Measurements from ENCODE around the gene RPS21. TPM values are rescaled to one million over a fixed set of nuclear protein-coding genes. Genes with fewer than 3 reads are reported as not detected.

RPS21 gene
- polyA plus RNA-seq, 1 donor from 2014 or later = 1,633 TPM

- Histone ChIP-seq H3K9ac (ENCODE audit: low read length) (no peak overlapping the region), H4K20me1 (ENCODE audit: insufficient read depth) (no peaks in the 10 kb centered on the region), H3K4me3 (ENCODE audit: low read length) (no peak overlapping the region), H3F3A (ENCODE audit: insufficient read depth, low read length, poor library complexity, severe bottlenecking) (no peaks in the 10 kb centered on the region), H3K36me3 (ENCODE audit: insufficient read depth, low read length) (no peaks in the 10 kb centered on the region), H3K79me2 (replicated peaks; ENCODE audit: insufficient read depth, low read length) (no peaks in the 10 kb centered on the region), H2AFZ (ENCODE audit: low read depth, low read length) (no peak overlapping the region), H3K9me3 (ENCODE audit: low read length) (no peaks in the 10 kb centered on the region), H3K27me3 (ENCODE audit: insufficient read depth, low read depth, low read length) (no peaks in the 10 kb centered on the region), H3K27ac (ENCODE audit: low read length) (no peak overlapping the region), H3K4me2 (ENCODE audit: low read length) (no peak overlapping the region), H3K9me2 (ENCODE audit: insufficient read depth, low read length) (no peaks in the 10 kb centered on the region)
- no peak for TF ChIP-seq REST (IDR thresholded peaks at IDR 0.05; ENCODE audit: borderline replicate concordance)
- TF ChIP-seq RAD21 (conservative IDR thresholded peaks at IDR 0.05) = no peak
- no peak for TF ChIP-seq SMC3 (conservative IDR thresholded peaks at IDR 0.05; ENCODE audit: poor library complexity)
- TF ChIP-seq EP300 (conservative IDR thresholded peaks at IDR 0.05; ENCODE audit: poor library complexity, severe bottlenecking) = no peak
- no peak for TF ChIP-seq POLR2AphosphoS5 (IDR thresholded peaks at IDR 0.05)
- TF ChIP-seq EZH2 (IDR thresholded peaks at IDR 0.05; ENCODE audit: borderline replicate concordance, insufficient read depth, low read length, poor library complexity, severe bottlenecking) = no peak
- no peak for TF ChIP-seq TAF1 (IDR thresholded peaks at IDR 0.05; ENCODE audit: low read depth)
- TF ChIP-seq MXI1 (conservative IDR thresholded peaks at IDR 0.05; ENCODE audit: poor library complexity, severe bottlenecking) = no peak
- no peak for TF ChIP-seq CTCF (IDR thresholded peaks at IDR 0.05; ENCODE audit: poor library complexity, severe bottlenecking)
Observed at GRCh38 chr20:62419759-62420158, 32.9 kb downstream of the RPS21 start.

GRCh38 chr20:62420846-62421715 lies 34.2 kb downstream of the RPS21 start:
- Histone ChIP-seq H3K9me3 (ENCODE audit: low read length) (no peaks in the 10 kb centered on the region), H3K36me3 (ENCODE audit: insufficient read depth, low read length) (no peaks in the 10 kb centered on the region), H3K79me2 (replicated peaks; ENCODE audit: insufficient read depth, low read length) (no peaks in the 10 kb centered on the region), H3K27me3 (ENCODE audit: insufficient read depth, low read depth, low read length) (no peaks in the 10 kb centered on the region), H4K20me1 (ENCODE audit: insufficient read depth) (no peaks in the 10 kb centered on the region), H3K9ac (ENCODE audit: low read length) (no peak overlapping the region), H3F3A (ENCODE audit: insufficient read depth, low read length, poor library complexity, severe bottlenecking) (no peaks in the 10 kb centered on the region), H2AFZ (ENCODE audit: low read depth, low read length) (no peak overlapping the region), H3K27ac (ENCODE audit: low read length) (no peak overlapping the region), H3K4me3 (ENCODE audit: low read length) (no peak overlapping the region), H3K9me2 (ENCODE audit: insufficient read depth, low read length) (no peaks in the 10 kb centered on the region), H3K4me2 (ENCODE audit: low read length) (no peak overlapping the region)
- no peak for TF ChIP-seq REST (IDR thresholded peaks at IDR 0.05; ENCODE audit: borderline replicate concordance)
- no peak for TF ChIP-seq SMC3 (conservative IDR thresholded peaks at IDR 0.05; ENCODE audit: poor library complexity)
- no peak for TF ChIP-seq MXI1 (conservative IDR thresholded peaks at IDR 0.05; ENCODE audit: poor library complexity, severe bottlenecking)
- TF ChIP-seq CTCF (IDR thresholded peaks at IDR 0.05; ENCODE audit: poor library complexity, severe bottlenecking) = no peak
- TF ChIP-seq EP300 (conservative IDR thresholded peaks at IDR 0.05; ENCODE audit: poor library complexity, severe bottlenecking) = no peak
- TF ChIP-seq POLR2AphosphoS5 (IDR thresholded peaks at IDR 0.05) = no peak
- TF ChIP-seq RAD21 (conservative IDR thresholded peaks at IDR 0.05) = no peak
- TF ChIP-seq EZH2 (IDR thresholded peaks at IDR 0.05; ENCODE audit: borderline replicate concordance, insufficient read depth, low read length, poor library complexity, severe bottlenecking) = no peak
- TF ChIP-seq TAF1 (IDR thresholded peaks at IDR 0.05; ENCODE audit: low read depth) = no peak

Measured in neural cell (in vitro differentiated cells).